HG03571 (cell line): ENCODE data around the gene TCF15.

Source experiments
- ATAC-seq: cut with Tn5 transposase; IDR thresholded peaks from one replicate; pipeline ENCODE4 v1.9.1; 2021; ENCODE audit not compliant: unreplicated experiment

TCF15 gene

DNA sequence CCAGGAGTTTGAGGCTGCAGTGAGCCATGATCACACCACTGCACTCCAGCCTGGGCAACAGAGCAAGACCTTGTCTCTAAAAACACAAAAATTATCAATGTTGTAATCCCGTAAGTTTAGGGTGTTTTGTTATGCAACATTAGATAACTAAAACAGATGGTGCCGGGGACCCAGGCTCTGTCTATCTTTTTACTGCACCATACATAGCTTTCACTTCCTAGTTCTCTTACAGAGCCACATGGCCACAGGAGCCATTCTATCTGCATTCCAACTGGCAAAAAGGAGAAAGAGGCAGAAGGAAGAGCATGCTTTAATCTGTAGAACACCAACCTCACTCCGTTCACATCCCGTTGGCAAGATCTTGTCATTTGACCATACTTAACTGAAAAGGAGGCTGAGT is 5.4 kb upstream of the TCF15 start:
- no peak for ATAC-seq

DNA sequence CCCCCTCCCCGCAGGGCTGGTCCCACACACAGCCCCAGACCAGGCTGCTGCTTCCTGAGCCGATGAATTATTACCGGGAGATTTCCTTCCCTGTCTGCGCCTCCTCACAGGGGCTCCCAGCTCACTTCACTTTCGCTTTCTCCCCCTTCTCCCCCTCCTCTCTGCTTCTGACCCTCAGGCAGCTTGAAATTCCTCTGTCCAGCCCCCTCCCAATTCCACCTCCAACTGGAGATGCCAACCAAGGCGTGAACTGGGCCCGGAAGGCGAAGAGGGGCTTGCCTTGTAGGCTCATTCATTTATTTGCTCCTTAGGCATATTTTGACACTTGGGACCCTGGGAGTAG is 1.7 kb upstream of the TCF15 start:
- ATAC-seq, result no peak

DNA sequence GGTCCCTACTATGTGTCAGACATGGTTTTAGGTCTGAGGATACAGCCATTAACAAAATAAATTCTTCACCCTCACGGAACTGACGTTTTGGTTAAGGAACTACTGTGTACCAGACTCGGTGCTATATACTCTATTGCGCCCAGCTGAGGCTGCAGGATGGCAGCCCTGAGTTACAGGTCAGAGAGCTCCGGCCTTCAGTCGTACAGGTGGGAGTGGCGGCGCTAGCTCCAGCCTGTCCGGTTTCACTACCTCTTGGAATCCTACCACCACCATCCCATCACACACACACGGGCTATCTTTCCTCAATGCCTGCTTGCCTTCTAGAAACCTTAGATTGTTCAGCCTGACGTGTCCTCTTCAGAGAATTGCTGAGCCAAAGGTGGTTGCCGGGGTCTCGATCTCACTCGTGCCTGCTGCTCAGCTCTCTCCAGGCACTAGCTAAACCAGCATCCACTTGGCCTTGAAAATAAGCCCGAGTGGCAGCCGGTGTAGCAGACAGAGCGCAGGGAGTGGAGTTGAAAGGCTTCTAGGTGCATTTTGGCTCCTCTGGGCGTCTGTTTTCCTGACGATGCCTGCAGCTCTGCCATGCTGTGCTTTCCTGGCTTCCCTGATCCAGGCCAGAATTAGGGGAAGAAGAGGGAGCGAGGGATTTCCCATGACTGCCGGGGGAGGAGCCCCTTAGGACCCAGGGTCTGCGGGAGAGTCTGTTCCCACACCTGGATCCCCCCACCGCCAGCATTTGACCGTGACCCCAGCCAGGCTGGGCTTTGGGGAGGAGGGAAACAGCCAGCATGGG is 1.1 kb upstream of the TCF15 start:
- no peak for ATAC-seq

DNA sequence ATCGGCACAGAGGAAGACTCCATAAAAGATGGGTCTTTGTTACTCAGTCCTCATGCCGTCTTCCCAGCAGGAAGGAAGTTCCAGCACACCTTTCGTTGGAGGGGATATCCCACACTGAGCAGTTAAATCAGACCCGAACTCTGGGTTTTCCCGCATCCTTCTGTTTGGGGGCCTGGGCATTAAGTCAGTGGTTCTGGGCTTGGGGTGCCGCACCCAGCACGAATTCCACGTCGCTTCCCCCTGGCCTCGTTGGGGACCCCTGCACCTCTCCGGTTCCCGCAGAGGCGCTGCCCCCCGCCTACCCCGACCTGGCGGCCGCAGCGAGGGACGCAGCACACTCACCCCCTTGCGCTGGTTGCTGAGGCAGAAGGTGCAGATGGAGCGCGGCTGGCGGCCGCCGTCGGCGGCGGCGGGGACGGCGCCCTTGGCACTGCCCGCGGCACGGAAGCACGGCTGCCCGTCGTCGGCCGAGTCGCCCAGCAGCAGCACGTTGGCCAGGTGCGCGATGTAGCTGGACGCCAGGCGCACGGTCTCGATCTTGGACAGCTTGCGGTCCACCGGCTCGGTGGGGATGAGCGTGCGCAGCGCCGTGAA is 641 bp downstream of the TCF15 start:
- ATAC-seq, result no peak

DNA sequence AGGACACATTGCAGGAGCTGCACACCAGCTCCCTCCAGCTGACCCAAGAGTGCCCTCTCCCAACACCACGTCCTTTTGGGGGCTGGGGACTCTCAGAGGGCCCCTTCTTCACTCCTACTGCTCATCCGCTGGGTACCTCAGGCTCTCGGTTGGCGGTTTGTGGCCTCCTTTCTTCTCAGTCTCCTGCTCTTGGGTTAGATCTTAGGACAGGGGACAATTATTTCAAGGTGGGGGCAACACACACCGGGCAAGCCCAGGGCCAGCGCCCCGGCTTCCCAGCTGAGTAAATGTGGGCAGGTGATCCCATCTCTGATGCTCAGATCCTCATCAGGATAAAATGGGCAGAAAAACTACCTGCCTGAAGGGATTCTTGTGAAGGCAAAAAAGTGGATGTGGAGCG is 1.1 kb downstream of the TCF15 start:
- no peak for ATAC-seq

DNA sequence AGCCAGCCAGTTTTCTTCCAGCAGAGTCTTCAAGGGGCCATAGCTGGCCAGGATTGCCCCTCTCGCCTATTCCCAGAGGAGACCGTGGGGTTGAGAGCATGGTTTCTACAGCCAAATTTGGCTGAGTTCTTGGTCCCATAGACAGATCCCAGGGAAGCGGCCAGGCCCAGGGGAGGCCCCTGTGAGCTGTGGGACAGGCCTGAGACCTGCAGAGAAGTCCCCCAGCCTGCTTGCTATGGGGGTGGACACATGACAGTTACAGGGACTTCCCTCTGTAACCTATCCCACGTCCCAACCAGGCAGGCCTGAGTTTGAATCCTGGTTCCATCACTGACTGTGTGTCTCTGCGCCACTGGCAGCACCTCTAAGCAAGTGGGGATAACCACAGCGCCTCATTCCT is 2.6 kb downstream of the TCF15 start:
- no peak for ATAC-seq

DNA sequence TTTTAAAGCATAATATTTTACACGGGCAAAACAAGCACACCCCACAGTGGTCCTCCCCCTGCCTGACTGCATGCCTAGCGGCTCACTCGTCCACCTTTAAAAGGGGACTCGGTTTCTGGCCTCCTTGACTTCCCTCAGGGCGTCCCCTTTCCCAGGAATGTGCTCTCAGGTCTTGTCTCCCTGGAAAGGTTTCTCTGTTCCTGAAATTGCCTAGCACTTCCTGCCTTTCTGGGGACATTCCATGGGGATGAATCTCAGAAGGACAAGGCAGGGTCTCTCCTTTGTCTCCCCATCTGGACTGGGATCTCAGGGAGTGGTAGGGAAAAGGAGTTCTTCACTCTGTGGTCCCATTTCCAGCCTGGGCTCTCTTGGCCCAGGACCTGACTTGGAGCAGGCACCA is 4.9 kb downstream of the TCF15 start:
- ATAC-seq, result no peak

DNA sequence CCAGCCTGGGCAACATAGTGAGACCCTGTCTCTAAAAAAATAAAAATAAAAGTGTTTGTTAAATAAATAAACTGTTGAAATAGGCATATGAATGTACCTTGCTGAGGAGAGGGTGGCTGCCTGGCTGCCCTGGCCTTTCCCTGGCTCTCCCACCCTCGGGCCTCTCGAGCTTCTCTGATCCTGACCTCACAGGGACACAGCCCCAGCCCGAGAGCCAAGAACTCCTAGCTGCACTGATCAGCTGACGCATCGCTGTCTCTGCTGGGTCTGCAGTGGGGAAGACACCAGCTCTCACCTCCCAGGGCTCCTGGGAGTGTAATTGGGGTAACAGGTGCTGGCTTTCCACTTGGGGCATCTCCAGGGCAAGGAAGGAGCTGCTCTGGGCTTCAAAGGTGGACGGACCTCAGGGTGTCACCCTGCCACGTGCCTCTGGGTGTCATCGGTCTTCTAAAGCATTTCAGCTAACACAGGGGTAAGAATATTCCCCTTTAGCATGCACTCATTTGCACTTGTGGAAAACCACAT is 6.9 kb downstream of the TCF15 start:
- no peak for ATAC-seq

DNA sequence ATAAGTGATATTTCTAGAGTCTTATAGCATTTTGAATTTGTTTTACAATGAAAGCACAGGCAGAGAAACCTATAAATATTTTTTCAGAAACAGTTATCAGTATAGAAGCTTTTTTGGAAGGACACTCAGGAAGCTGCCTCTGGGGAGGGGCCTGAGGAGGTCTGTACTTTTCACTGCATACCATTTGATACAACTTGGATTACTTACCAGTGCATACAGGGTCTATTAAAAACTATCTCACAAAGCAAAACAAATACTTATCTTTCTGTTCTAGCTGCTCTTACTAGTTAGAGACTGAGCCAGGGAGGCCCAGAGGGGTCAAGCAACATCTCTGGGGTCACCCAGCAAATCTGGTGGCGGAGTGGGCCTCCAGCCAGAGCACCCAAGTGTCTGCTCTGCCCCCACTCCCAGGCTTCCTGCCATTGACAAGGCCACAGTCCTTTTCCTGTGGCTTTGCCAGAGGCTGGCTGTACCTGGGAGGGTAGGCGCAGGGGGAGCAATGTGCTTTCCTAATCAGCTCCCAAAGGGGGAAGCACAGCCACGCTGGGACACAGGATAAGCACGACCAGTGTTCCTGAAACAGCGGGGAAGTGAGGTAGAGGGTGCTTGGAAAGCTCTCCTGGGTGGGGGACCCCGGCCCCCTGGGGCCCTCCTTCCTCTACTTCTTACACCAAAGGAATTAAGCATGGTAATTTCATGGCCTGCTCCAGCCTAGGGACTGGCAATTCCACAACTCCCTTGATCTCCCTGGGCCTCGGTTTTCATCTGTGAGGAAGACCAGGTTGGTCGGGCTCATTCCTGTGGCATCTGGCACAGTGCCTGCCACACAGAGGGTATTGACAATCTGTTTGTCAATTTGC is 7.8 kb downstream of the TCF15 start:
- ATAC-seq, result no peak

DNA sequence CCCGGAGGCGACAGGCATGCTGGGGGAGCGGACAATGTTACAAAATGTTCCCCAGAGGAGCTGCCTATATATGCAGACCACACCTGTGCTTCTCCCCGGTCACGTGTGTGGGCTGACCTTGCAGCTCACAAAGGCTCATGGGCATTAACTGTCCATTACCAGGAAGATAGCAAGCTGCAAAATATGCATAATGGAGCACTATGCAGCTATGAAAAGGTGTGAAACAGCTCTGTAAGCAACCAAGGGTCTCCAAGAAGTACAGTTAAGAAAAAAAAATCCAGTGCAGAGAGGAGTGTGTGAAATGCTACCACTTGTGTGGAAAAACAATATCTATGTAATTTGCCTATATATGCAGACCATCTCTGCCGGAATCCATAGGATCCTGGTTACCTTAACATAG is 9.4 kb downstream of the TCF15 start:
- no peak for ATAC-seq

DNA sequence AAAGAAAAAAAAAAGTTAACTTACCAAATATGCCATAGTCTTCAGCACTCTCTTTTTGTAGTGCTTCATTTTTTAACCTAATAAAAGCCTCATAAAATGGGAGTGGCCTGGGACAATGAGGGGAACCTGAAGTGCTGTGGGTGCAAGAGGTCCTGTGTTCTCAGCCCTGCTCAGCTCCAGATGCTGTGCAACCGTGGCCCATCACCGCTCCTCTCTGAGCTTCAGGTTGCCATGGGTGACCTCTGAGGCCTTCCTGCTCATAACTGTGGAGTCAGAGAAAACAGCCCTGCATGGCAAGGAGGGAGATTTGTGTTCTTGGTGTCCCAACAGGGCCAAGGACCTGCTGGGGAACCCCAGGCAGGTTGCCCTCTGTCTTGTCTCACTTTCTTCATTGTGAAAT is 10.0 kb downstream of the TCF15 start:
- no peak for ATAC-seq

DNA sequence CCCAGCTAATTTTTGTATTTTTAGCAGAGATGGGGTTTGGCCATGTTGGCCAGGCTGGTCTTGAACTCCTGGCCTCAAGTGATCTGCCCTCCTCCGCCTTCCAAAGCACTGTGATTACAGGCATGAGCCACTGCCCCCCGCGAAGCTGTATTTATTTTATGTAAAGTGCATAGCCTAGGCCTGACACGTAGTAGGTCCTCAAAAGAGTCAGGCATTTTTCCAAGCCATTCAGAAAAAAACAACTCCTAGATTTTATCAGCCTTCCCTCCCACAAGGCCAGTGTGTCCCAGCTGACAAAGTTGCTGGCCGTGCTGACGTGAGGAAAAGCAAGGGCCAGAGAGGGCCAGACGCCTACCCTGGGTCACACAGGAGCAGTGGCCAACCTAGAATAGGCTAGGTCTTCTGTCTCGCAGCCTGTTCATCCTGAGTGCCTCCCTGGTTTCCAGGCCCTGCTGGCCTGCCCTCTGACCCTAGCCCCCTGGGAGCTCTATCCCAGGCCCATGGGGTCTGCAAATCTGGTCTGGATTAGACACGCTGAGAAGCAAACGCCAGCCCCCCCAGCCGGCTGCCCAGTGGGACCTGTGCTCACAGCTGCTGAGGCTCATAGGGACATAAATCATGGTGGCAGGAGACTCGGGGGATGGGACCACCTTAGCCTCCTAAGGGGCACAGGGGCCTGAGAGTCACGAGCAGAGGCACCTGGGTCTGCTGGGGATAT is 11.8 kb downstream of the TCF15 start:
- ATAC-seq, result no peak

DNA sequence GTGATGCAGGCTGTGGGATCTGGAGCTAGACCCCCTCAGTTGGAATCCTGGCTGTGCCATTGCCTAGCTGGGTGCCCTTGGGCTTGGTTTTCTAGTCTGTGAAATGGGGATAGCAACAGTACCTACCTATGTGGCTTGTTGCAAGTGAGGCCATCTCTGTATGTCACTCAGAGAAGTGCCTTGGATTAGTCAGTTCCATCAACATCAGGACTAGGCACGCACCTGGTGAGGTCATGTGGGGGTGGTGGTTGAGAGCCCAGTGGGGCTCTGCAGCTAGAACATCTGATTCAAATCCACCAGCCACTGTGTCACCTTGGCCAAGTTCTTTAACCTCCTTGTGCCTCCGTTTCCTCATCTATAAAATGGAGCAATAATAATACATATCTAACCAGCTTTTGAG is 12.5 kb downstream of the TCF15 start:
- no peak for ATAC-seq

DNA sequence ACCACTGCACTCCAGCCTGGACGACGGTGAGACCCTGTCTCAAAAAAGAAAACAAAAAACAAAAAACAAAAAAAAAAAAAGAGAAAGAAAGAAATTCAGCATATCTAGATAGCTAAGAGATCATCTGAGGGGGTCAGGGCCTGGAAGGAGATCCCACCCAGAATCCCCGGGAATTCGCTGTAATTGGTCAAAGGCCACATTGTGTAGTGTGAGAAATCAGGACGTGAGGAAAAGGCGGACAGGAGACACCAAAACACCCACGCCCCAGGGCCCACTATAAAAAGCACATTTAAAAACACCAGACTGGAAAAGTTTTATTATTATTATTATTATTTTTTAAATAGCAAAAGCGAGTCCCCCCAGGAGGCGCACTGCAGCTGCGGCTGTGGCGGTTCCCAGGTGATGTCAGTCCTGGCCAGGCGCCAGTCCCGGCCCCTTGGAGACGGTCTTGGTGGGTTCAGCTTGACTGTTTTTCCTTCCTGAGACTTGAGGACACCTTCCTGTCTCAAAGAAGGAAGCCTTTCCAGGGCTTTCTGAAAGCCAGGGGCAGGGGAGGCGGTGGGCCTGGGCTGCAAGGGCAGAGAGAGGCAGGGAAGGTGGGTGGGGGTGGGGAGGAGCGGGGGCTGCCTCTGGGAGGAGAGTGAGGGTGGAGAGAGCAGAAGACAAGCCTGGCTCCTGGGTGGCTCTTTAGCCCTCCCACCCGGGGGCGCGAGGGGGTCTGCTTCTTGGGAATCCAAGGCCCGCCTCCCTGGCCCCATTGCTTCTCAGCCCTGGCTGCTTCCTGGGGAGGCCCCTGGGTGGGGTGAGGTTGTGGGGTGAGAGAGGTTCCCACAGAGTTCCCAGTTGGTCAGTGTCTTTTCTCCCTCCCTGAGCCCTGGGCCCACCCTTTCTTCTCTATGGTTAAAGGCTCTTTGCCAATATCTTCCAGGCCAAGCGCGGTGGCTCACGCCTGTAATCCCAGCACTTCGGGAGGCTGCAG is 14.5 kb downstream of the TCF15 start:
- no peak for ATAC-seq

DNA sequence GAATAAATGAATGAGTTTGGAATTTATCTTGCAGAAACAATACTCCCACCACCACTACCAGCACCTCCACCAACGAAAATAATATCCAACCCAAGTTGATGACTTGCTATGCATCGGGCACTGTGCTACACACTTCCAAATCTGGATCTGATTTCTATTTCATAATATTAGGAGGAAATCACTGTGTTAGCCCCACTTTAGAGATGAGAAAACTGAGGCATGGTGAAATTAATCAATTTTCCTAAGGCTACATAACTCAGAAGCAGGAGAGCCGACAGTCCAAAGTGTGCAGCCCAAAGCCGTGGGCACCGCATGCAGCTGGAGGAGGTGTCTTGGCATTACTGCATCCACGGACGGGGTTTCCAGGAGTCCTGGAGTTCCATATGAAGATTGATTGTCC is 17.6 kb downstream of the TCF15 start:
- no peak for ATAC-seq

DNA sequence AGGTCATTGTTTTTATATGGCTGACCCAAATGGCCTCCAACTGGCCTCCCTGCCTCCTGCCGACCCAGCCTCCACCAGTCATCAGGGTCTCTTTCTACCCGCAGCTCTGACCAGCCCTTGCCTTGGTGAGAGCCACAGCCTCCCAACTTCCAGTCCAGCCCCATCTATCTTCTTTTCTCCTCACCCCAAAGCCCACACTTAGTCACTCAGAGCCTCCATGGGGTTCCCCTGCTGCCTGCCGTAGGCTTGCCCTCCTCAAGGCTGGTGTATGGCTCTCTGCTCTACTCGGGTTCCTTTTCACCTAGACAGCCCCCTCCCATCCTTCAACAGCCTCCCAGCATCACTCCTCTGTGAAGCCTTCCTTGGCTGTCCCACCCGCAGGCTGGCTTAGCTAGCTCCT is 18.2 kb downstream of the TCF15 start:
- ATAC-seq, result no peak

DNA sequence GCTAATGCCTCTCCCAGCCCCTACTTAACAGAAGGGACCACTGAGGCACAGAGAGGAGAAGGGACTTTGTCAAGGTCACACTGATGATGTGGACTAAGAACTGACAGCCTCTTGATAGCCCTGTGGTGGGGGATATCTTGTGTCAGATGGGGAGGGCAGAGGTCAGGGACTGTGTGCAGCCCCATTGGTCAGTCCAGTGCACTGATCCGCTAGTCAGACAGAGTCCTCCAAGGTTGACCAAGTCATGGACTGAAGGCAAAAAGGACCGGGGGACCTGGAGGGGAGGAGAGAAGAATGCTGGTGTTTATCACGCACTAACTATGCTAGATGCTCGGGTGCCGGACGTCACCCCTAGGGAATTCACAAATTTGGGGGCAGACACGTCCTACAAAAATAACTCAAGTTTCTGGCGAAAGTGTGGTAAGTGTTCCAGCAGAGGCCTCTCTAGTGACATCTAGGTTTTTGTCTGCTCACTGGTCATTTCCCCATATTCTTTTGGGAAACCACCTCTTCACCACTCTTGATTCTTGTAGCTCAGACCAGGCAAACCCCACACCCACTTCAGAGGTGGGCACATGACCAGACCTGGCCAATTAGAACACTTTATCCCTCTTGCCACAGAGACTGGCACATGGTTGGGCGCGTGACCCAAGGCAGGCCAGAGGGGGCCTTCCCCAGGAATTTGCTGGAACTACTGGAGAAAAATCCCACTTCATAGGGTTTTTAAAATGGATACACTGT is 21.0 kb downstream of the TCF15 start:
- ATAC-seq, result peak; percentile 65

DNA sequence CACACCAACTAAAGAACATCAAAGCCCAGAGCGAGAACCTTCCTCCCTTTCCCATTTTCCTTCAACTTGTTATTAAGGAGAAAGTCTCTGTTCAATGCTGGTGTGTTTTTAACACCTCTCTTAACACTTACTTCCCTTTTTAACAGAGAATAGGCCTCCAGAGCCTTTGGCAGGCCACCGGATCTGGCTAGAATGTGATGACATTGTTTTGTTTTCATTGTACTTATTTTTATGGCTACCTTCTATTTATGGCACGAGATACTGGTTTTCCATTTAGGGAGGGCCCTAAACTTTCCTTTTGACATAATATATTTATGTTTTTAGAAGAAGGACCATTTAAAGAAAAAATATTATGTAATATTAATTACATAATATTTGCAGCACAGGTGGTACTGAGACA is 21.6 kb downstream of the TCF15 start:
- no peak for ATAC-seq

DNA sequence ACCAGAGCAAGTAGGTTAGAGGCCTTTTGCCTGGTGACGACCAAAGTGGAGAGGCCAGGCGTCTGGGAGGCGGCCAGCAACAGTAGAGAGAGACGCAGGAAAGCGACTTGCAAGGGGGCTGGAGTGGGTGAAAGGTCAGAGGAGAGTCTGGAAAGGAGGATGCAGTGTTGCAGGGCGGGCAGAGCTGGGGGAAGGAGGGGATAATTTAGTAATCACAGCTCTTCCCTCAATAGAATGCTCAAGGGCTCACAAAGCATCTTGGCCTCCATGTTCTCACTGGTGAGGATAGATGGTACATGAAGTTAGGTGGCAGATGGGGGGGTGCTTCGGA is 25.2 kb downstream of the TCF15 start:
- ATAC-seq, result no peak
